ENCODE measurements around the gene NTN3. TPM values are rescaled to one million over a fixed set of nuclear protein-coding genes. Genes with fewer than 3 reads are reported as not detected.

Gene NTN3
- total RNA-seq, 8 experiments from 2014 or later, result 0.51 to 4.6 (median 1.4) TPM

DNA sequence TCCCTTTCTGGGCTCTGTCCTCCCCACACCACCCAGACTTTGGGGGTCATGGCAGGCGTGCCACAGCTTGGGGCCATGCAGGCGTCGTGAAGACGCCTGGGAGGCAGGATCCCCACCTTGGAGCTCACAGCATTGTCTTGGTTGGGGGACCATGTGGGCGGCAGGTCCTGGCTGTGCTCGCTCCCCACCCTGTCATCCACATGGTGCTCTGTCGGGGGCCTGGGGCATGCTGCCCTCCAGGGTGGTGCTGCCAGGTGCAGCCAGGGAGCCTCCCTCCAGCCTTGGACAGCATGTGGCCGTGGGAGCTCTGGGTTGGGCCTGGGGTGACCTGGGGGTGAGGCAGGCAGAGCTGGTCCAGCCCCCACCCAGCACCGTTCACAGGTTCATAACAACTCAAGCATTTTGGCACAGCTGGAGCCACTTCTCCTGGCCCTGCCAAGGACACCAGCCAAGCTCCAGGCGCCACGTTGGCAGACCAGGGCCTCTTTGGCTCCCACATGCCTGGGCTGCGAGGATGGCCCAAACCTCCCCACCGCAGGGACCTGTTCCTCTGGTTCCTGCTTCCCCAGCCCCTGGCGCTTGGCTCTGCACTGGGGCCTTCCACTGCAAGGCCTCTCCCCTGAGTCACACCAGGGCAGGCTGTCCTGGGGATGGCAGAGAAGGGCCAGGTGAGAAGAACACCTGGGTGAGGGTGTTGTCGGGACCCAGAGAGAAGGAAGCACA is 27.6 kb downstream of the NTN3 start:
- no peak for ATAC-seq (replicated peaks in 6 of 8)
- H3K4me3 ChIP-seq, result no peak overlapping the region
- peaks cover 24 to 30% of the 10 kb centered on the region in 2 donors for H3K4me1 ChIP-seq (replicated peaks in 1 of 2)
- in situ Hi-C loops (cut with MboI; ENCODE audit: low pct_unique_long_range_greater_than_20kb in 2 of 9, low sequenced_read_pairs in 9 of 9, unreplicated experiment in 9 of 9), result loop anchor here in 1 of 9 experiments (25.0 kb wide), 1 partner anchor 161 kb away; the partner anchor contains the start of gene ABCA3
- WGBS, 10 experiments, result 60 to 100% (median 72%) methylated on average over 1 to 3 of the region's 15 CpGs; no CpG with 5 or more reads in 6 of the 10 experiments
- H3K27ac ChIP-seq, result no peak overlapping the region

DNA sequence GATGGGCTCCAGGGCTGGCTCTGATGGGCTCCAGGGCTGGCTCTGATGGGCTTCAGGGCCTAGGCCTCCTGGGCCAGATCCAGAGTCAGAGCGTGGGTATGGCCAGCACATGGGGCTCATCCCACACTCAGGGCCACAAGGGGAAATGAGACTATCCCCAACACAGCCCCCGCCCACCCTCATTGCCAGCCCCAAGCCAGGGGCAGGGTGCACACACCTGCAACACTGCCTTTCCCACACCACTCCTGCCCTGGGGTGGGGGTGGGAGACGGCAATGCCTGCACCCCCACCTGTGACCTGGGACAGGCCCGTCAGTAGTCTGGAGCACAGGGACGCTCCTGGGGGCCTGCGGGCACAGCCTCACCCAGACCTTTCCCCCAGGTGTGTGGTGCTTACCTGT is 28.4 kb downstream of the NTN3 start:
- Histone ChIP-seq H3K27ac (no peak overlapping the region), H3K4me1 (replicated peaks in 1 of 2) (peaks cover 24 to 30% of the 10 kb centered on the region in 2 donors), H3K4me3 (no peak overlapping the region)
- in situ Hi-C loops (cut with MboI; ENCODE audit: low pct_unique_long_range_greater_than_20kb in 2 of 9, low sequenced_read_pairs in 9 of 9, unreplicated experiment in 9 of 9), result loop anchor here in 1 of 9 experiments (25.0 kb wide), 1 partner anchor 162 kb away; the partner anchor contains the start of gene ABCA3
- no peak for ATAC-seq (replicated peaks in 6 of 8)
- no CpG with 5 or more reads among the region's 6 CpGs for WGBS, 10 experiments

DNA sequence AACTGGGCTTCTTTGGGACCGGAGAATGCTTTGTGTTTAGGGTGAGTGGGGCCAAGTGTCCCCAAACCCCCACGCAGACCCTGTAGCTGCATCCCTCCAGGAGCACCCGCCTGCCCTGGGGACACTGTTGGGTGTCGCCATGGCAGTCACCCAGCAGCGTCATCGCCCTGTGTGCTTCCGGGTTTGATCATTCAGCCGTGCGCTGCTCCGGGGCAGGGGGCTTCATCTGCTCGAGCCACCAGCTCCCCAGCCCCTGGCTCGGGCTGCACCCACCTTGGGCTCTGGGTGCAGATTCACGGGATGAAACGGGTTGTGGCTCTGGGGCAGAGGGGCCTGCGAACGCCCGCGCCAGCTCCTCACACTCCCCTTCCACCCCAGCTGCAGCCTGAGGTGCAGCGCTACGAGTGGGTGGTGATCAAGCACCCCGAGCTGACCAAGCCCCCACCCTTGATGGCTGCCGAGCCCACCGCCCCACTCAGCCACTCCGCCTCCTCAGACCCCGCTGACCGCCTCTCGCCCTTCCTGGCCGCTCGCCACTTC is 28.9 kb downstream of the NTN3 start:
- no peak for ATAC-seq (replicated peaks in 6 of 8)
- WGBS, 10 experiments, result no CpG with 5 or more reads among the region's 29 CpGs

DNA sequence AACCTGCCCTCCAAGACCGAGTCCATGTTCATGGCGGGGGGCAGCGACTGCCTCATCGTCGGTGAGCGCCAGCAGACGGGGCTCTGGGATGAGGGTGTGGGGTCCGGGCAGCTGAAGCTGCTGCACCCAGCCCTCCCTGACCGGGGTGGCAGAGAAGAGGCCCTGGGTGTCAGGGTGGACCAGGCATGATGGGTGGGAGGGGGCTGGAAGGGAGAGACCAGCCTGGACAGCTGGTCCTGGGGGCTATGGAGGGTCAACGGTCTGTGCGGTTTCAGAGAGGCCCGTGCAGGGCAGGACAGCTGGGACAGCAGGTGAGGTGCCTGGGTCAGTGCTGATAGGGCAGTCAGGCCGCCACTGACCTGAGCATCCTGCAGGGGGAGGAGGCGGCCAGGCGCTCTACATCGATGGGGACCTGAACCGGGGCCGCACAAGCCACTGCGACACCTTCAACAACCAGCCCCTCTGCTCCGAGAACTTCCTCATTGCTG is 29.4 kb downstream of the NTN3 start:
- in situ Hi-C loops (cut with MboI; ENCODE audit: low pct_unique_long_range_greater_than_20kb in 2 of 9, low sequenced_read_pairs in 9 of 9, unreplicated experiment in 9 of 9), result no loop called here
- WGBS, 10 experiments, result 100% methylated on average over 1 to 3 of the region's 20 CpGs; no CpG with 5 or more reads in 8 of the 10 experiments
- Histone ChIP-seq H3K4me1 (replicated peaks in 1 of 2) (peaks cover 24 to 30% of the 10 kb centered on the region in 2 donors), H3K27ac (peak overlapping the region in 1 of 2 donors; percentile 69), H3K4me3 (no peak overlapping the region)
- no peak for ATAC-seq (replicated peaks in 6 of 8)

More for the DNA sequence above, 28.9 kb downstream of the NTN3 start:
- Histone ChIP-seq H3K4me1 (replicated peaks in 1 of 2) (peaks cover 24 to 30% of the 10 kb centered on the region in 2 donors), H3K27ac (no peak overlapping the region), H3K4me3 (no peak overlapping the region)
- in situ Hi-C loops (cut with MboI; ENCODE audit: low pct_unique_long_range_greater_than_20kb in 2 of 9, low sequenced_read_pairs in 9 of 9, unreplicated experiment in 9 of 9), result loop anchor here in 1 of 9 experiments (25.0 kb wide), 1 partner anchor 163 kb away; the partner anchor contains the start of gene ABCA3

DNA sequence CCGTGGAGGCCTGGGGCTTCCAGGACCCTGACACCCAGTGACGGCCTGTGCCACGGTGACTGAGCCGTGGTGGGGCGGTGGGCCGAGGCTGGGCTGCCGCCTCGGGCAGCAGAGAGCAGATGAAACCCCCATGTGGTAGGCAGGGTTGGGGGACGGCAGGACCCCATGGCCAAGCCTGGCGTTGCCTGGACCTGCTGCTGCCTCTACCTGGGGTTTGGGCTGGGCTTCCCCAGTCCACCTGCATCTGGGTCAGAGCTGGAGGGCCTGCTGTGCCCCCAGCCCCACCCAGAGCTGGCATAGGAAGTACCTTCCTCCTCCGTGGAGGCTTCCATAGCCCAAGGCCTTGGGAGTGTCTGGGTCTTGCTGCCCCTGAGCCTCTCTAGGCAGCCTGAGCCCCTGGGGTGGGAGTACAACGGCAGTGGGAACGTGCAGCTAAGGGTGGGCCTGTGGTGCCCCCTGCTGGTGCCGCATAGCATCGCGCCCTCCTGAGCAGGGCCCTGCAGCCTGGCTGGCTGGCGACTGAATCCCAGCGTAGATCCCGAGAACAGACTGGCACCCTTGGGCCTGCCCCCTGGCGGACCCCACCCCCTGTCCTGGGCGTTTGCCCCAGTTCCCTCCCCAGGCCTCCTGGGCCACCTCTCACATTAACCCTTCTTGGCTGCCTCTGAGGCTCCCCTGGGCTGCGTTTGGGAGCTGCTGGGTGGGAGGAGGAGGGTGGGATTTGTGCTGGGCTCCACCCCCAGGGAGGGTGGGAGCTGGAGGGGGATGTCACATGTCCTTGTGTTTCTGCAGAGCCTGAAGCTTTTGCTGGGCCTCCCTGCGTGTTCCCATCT is 30.0 kb downstream of the NTN3 start:
- peak overlapping the region; percentile 23 to 38 (median 28) for H3K4me3 ChIP-seq
- peaks cover 24 to 30% of the 10 kb centered on the region in 2 donors for H3K4me1 ChIP-seq (replicated peaks in 1 of 2)
- WGBS, 10 experiments, result 0 to 33% methylated on average over 1 to 2 of the region's 23 CpGs; no CpG with 5 or more reads in 8 of the 10 experiments
- peak; percentile 74 to 98 (median 88) for ATAC-seq (replicated peaks in 6 of 8)
- in situ Hi-C loops (cut with MboI; ENCODE audit: low pct_unique_long_range_greater_than_20kb in 2 of 9, low sequenced_read_pairs in 9 of 9, unreplicated experiment in 9 of 9), result no loop called here
- peak overlapping the region; percentile 63 to 69 for H3K27ac ChIP-seq

DNA sequence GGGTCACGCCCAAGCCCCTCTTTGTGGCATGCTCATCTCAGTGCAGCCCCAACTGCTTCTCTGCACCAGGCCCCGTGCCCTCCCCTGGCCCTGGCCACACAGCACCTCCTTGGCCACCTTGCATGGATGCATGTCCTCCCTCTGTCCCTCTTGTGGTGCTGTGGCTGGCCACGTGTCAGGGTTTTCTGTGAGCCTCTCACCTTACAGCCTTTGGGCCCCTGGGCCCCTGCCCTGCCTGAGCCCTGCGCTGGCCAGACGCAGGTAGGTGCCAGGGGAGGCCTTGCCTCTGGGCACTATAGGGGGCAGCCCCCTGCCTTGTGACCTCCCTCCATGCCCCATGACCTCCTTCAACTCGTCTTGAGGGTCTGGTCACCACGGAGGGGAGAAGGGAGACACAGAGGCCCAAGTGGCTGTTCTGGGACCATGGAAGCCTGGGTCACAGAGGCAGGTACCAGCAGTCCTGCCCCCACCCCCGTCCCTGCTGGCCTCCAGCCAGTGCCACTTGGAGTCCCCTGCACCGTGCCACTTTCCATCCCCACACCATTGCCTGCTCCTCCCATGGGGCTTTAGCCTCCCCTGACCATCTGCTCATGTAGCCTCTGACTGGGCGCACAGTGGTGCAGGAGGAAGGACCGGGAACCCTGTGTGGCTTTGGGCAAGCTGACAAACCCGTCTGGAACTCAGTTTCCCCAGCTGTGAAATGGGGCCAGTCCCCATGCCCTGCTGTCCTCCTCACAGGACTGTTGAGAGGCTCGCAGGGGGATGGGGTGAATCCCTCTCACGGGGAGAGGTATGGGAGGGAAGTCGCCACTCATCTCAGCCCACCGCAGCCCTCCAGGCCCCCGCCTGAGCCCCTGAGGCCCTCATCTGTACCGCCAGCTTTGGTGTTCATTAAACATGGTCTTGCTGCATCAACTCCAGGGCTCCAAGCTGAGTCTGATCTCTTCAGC is 31.1 kb downstream of the NTN3 start:
- peaks cover 17 to 21% of the 10 kb centered on the region in 2 donors for H3K4me1 ChIP-seq (replicated peaks in 1 of 2)
- WGBS, 10 experiments, result 60 to 100% (median 74%) methylated on average over 1 to 4 of the region's 18 CpGs; no CpG with 5 or more reads in 5 of the 10 experiments
- in situ Hi-C loops (cut with MboI; ENCODE audit: low pct_unique_long_range_greater_than_20kb in 2 of 9, low sequenced_read_pairs in 9 of 9, unreplicated experiment in 9 of 9), result no loop called here
- peak overlapping the region in 1 of 5 donors; percentile 33 for H3K4me3 ChIP-seq
- H3K27ac ChIP-seq, result peak overlapping the region; percentile 63 to 69
- peak in 2 of 8 experiments; percentile 0 for ATAC-seq (replicated peaks in 6 of 8)

DNA sequence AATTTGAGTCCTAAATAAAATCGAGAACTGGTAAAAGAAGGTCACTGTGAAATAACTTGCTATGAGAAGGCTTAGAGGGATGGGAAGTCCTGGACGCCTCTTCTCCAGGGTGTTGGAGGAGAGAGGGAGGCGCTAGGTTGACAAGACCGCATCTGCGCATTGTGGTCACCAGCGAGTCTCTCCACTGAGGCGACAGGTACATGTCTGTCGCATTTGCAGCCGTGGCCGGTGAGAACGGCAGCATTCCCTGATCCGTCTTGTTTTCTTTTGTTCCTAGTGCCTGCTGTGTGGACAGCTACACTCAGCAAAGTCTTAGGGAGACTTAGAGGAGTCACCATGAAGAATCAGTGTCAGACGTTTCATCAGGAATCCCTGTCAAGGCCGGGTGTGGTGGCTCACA is 34.6 kb downstream of the NTN3 start:
- in situ Hi-C loops (cut with MboI; ENCODE audit: low pct_unique_long_range_greater_than_20kb in 2 of 9, low sequenced_read_pairs in 9 of 9, unreplicated experiment in 9 of 9), result no loop called here
- Histone ChIP-seq H3K4me3 (no peak overlapping the region), H3K4me1 (replicated peaks in 1 of 2) (peaks cover 10 to 15% of the 10 kb centered on the region in 2 donors), H3K27ac (no peak overlapping the region)
- WGBS, 10 experiments, result 73 to 100% (median 82%) methylated on average over 1 to 14 of the region's 14 CpGs; no CpG with 5 or more reads in 1 of the 10 experiments
- no peak for ATAC-seq (replicated peaks in 6 of 8)

DNA sequence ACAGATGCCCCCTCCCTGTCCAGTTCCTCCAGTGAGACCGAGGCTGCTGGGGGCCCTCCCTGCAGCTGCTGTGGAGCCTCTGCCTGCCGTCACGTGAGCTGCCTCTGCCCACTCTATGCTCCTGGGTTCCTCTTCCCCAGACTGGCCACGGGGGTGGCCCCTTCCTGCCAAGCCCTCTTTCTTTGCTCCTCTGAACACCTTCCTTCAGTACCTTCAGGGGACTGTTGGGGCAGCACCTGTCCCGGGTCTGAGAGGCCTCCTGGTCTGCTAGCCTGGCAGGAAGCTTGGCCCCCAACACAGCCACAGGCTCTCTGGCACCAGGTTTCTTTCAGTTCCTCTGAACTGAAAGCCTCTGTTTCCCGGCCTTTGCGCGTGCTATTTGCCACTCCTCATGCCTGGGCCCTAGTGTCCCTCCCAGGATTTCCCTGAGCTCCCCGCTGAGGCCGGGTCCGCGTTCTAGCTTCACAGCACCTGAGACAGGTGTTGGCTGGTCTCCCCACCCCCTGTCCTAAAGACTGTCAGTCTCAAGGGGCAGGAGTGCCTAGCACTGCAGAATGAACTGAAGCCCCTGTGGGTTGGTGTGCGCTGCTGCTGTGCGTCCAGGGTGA is 36.1 kb downstream of the NTN3 start:
- H3K27ac ChIP-seq, result no peak overlapping the region
- WGBS, 10 experiments, result 53 to 94% (median 75%) methylated on average over 3 to 4 of the region's 14 CpGs; no CpG with 5 or more reads in 7 of the 10 experiments
- in situ Hi-C loops (cut with MboI; ENCODE audit: low pct_unique_long_range_greater_than_20kb in 2 of 9, low sequenced_read_pairs in 9 of 9, unreplicated experiment in 9 of 9), result no loop called here
- peaks cover 9 to 14% of the 10 kb centered on the region in 2 donors for H3K4me1 ChIP-seq (replicated peaks in 1 of 2)
- H3K4me3 ChIP-seq, result no peak overlapping the region
- ATAC-seq (replicated peaks in 6 of 8), result no peak

DNA sequence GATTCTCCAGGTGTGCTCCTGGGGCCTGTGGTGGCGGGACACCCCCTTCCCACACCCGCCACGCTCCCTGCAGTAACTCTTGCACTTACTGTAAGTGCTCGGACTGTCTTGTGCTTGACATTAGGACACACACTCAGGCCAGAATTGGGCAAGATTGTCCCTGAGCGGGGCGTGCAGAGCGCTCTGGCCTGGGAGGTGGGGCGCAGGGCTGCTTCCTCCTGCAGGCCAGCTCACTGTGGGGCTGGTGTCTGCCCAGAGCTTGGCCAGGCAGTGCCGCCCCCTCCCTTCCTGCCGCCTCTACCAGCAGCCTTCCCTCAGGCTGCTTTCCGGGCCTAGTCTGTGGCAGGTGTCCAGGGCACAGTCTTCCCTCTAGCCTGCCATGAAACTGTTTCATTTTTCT is 36.6 kb downstream of the NTN3 start:
- ATAC-seq (replicated peaks in 6 of 8), result no peak
- WGBS, 10 experiments, result 98 to 100% (median 100%) methylated on average over 1 to 6 of the region's 11 CpGs; no CpG with 5 or more reads in 7 of the 10 experiments
- in situ Hi-C loops (cut with MboI; ENCODE audit: low pct_unique_long_range_greater_than_20kb in 2 of 9, low sequenced_read_pairs in 9 of 9, unreplicated experiment in 9 of 9), result no loop called here
- Histone ChIP-seq H3K4me1 (replicated peaks in 1 of 2) (peaks cover 13 to 16% of the 10 kb centered on the region in 2 donors), H3K4me3 (no peak overlapping the region), H3K27ac (no peak overlapping the region)

DNA sequence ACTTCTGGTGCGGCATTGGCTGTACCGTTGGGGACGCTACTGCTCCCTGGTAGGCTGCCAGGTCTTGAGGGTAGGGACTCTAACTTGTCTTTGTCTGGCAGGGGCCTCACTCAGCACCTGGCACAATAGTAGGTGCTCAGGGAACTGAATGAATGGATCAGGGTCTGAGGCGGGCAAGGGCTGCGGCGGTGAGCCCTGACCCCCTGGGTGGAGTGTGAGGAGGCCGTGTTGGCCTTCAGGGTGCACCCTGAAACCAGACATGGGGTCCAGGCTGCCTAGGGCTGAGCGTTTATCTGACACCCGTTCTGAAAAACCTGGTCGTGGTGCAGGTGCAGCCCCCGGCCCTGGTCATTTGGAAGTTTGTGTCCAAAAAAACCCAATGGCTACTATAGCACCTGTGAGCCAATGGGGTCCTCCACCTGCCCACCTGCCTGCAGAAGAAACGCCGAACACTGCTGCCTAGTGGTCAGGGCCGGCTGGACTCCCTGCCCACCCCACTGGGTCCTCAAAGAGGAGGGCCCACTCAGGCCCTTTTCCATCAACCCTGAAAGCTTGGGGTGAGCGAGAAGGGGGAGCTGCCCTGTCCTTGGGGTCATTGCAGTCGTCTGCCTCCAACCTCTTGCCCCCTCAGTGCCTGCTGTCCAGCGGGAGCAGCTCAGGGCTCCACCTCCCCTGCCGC is 37.8 kb downstream of the NTN3 start:
- H3K4me3 ChIP-seq, result no peak overlapping the region
- ATAC-seq (replicated peaks in 6 of 8), result no peak
- H3K4me1 ChIP-seq (replicated peaks in 1 of 2), result peaks cover 17% of the 10 kb centered on the region in 2 donors
- in situ Hi-C loops (cut with MboI; ENCODE audit: low pct_unique_long_range_greater_than_20kb in 2 of 9, low sequenced_read_pairs in 9 of 9, unreplicated experiment in 9 of 9), result no loop called here
- H3K27ac ChIP-seq, result no peak overlapping the region
- 79 to 100% (median 94%) methylated on average over 1 to 11 of the region's 18 CpGs; no CpG with 5 or more reads in 6 of the 10 experiments for WGBS, 10 experiments

DNA sequence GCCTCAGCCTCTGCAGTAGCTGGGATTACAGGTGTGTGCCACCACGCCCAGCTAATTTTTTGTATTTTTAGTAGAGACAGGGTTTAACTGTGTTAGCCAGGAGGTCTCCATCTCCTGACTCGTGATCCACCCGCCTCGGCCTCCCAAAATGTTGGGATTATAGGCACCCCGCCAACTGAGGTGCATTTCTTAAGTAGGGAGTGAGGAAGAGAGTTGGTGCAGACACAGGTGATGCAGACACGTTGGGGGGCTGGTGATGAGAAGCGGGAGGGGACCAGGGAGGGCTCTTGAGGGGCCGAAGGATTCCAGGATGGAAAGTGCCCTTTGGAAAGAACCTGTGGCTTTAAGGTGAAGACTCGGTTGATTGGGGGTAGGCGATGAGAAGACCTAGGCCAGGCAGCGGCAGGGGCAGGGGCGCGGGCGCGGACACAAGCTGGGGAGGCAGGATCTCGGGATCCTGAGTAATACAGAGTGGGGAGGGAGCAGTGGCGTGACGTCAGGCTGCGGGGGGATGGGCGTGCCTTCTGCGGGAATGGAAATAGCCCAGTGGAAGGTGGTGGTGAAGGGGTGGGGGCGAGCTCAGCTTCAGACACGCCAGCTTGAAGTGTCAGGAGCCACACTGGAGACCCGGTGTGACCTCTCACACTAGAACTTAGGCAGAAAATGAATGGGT is 40.2 kb downstream of the NTN3 start:
- peak in 7 of 8 experiments; percentile 5 to 26 (median 16) for ATAC-seq (replicated peaks in 6 of 8)
- peaks cover 26 to 28% of the 10 kb centered on the region in 2 donors for H3K4me1 ChIP-seq (replicated peaks in 1 of 2)
- H3K4me3 ChIP-seq, result no peak overlapping the region
- no peak overlapping the region for H3K27ac ChIP-seq
- in situ Hi-C loops (cut with MboI; ENCODE audit: low pct_unique_long_range_greater_than_20kb in 2 of 9, low sequenced_read_pairs in 9 of 9, unreplicated experiment in 9 of 9), result no loop called here
- 20 to 100% (median 47%) methylated on average over 1 to 3 of the region's 24 CpGs; no CpG with 5 or more reads in 7 of the 10 experiments for WGBS, 10 experiments

Measured in motor neuron (in vitro differentiated cells).